ENCODE data around the gene RNU6-1. TPM values are rescaled to one million over a fixed set of nuclear protein-coding genes. Genes with fewer than 3 reads are reported as not detected.

The RNU6-1 gene
- total RNA-seq, 4 donors from 2014 or later: not detected

DNA sequence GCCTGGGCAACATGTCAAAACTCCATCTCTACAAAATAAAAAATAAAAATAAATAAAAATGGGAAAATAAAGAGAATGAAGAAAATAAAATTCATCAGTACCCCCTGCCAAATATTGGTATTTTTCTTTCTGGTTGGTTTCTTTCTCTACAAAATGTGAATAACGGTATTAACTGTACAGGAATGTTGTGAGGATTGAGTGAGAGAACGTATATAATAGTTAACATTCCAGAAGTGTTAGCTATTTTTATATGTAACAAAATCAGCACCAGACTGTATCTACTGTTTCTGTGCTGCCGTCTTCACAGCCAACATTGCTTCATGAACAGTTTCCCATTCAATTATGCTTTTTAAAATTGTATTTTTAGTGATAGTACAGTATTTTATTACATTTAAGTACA, 25.5 kb upstream of the RNU6-1 start:
- no peak overlapping the region for H3K27ac ChIP-seq

DNA sequence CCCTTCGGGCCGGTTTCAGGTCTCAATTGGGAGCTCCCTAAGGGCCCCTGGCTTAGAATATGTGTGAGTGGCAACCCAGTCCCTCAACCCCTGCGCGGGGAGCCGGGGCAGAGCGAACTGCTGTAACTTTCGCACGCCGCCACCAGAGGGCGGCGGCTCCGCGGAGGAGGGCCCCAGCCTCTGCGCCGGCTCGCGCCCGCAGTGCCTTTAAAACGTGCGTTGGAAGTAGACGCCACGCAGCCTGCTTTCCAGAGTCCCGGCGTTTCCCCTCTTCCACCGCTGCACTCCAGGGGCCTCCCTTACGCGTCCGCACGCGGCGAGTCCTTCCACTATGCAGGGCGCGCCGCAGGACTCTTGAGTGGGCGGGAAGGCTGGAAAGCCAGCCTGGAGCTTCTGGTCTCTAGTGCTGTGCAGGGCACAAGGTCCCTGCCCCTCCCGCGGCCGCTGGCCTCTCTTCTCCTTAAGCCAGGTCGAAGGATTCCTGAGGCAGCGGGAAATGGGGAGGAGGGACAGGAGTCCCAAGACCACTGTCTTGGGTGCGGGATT, 23.7 kb upstream of the RNU6-1 start:
- TF ChIP-seq POLR2AphosphoS5 (IDR thresholded peaks at IDR 0.05) (no peak), EP300 (IDR thresholded peaks at IDR 0.05) (no peak), POLR2A (IDR thresholded peaks at IDR 0.05) (no peak)
- TF ChIP-seq, protein P1, sequence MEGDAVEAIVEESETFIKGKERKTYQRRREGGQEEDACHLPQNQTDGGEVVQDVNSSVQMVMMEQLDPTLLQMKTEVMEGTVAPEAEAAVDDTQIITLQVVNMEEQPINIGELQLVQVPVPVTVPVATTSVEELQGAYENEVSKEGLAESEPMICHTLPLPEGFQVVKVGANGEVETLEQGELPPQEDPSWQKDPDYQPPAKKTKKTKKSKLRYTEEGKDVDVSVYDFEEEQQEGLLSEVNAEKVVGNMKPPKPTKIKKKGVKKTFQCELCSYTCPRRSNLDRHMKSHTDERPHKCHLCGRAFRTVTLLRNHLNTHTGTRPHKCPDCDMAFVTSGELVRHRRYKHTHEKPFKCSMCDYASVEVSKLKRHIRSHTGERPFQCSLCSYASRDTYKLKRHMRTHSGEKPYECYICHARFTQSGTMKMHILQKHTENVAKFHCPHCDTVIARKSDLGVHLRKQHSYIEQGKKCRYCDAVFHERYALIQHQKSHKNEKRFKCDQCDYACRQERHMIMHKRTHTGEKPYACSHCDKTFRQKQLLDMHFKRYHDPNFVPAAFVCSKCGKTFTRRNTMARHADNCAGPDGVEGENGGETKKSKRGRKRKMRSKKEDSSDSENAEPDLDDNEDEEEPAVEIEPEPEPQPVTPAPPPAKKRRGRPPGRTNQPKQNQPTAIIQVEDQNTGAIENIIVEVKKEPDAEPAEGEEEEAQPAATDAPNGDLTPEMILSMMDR (IDR thresholded peaks at IDR 0.05): peak; percentile 88 to 94
- H3K27ac ChIP-seq: no peak overlapping the region
- WGBS: 2% methylated on average over 34 of the region's 41 CpGs
- peaks cover 14% of the 10 kb centered on the region for H3K4me1 ChIP-seq
- peak overlapping the region; percentile 49 for H3K4me3 ChIP-seq
- peak; percentile 78 to 86 for DNase-seq (ENCODE audit: low spot score in 2 of 2)
- no peaks in the 10 kb centered on the region for H3K36me3 ChIP-seq
- H3K9me3 ChIP-seq: no peaks in the 10 kb centered on the region
- no peaks in the 10 kb centered on the region for H3K27me3 ChIP-seq

More for the DNA sequence above, 25.5 kb upstream of the RNU6-1 start:
- WGBS: 61% methylated on average over 3 of the region's 3 CpGs
- no peaks in the 10 kb centered on the region for H3K36me3 ChIP-seq
- DNase-seq (ENCODE audit: low spot score in 2 of 2): no peak
- peaks cover 14% of the 10 kb centered on the region for H3K4me1 ChIP-seq
- no peaks in the 10 kb centered on the region for H3K27me3 ChIP-seq
- no peak for TF ChIP-seq EP300 (IDR thresholded peaks at IDR 0.05)
- TF ChIP-seq, protein P1 (IDR thresholded peaks at IDR 0.05): no peak
- no peak for TF ChIP-seq POLR2A (IDR thresholded peaks at IDR 0.05)
- no peak for TF ChIP-seq POLR2AphosphoS5 (IDR thresholded peaks at IDR 0.05)
- no peak overlapping the region for H3K4me3 ChIP-seq
- H3K9me3 ChIP-seq: no peaks in the 10 kb centered on the region

DNA sequence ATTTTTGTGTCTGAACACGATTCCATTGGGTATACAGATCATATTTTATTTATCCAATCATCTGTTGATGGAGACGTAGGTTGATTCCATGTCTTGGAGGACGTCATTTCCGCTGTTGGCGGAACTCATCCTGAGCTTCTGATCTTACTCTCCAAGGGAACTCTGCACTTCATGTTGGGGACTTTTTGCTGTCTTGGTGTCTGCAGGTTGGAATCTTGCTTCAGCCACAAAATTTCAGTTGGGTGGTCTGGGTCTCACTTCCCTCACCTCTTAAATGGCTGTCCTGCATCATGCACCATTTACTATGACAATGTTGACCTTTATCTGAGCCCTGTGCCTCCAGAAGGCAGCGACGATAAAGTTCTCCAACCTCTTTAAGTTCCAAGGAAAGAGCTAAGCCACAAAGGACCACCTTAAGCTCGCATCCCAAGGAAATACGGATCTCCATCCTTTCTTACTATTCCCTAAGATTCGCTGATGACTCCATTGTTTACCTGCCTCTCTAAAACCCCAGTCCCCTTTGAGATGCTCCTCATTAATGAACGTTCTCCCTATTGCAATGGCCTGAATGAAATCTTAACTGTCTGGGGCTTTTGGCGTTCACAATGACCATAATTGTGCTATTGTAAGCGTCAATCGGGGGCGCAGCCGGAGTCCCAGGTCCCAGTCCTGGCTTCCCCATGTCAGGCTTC, 23.1 kb upstream of the RNU6-1 start:
- H3K27ac ChIP-seq: no peak overlapping the region
- H3K9me3 ChIP-seq: no peaks in the 10 kb centered on the region
- 62% methylated on average over 16 of the region's 16 CpGs for WGBS
- H3K27me3 ChIP-seq: no peaks in the 10 kb centered on the region
- peaks cover 14% of the 10 kb centered on the region for H3K4me1 ChIP-seq
- TF ChIP-seq, protein P1 (IDR thresholded peaks at IDR 0.05): no peak
- no peak for TF ChIP-seq POLR2AphosphoS5 (IDR thresholded peaks at IDR 0.05)
- TF ChIP-seq POLR2A (IDR thresholded peaks at IDR 0.05): no peak
- no peak for TF ChIP-seq EP300 (IDR thresholded peaks at IDR 0.05)
- no peak for DNase-seq (ENCODE audit: low spot score in 2 of 2)
- H3K36me3 ChIP-seq: no peaks in the 10 kb centered on the region
- peak overlapping the region; percentile 49 for H3K4me3 ChIP-seq

DNA sequence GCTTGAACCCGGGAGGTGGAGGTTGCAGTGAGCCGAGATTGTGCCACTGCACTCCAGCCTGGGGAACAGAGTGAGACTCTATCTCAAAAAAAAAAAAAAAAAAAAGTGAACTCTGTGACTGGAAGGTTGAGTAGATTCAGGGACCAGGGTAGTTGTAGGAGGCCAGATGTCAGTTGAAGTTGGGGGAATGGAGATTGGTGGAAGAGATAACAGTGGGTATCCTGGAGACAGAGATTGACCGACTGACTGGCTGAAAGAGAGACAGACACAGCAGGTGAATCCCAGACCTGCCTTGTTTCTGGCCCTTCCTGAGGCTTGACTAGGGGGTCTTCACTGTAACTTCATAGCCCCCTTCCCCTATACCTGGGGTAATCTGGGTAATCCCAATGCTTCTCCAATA, 22.1 kb upstream of the RNU6-1 start:
- Histone ChIP-seq H3K27me3 (no peaks in the 10 kb centered on the region), H3K4me1 (peaks cover 14% of the 10 kb centered on the region), H3K4me3 (no peak overlapping the region), H3K36me3 (no peaks in the 10 kb centered on the region), H3K27ac (no peak overlapping the region), H3K9me3 (no peaks in the 10 kb centered on the region)
- 92% methylated on average over 3 of the region's 3 CpGs for WGBS
- TF ChIP-seq EP300 (IDR thresholded peaks at IDR 0.05) (no peak), POLR2A (IDR thresholded peaks at IDR 0.05) (no peak), POLR2AphosphoS5 (IDR thresholded peaks at IDR 0.05) (no peak)
- TF ChIP-seq, protein P1 (IDR thresholded peaks at IDR 0.05): no peak
- no peak for DNase-seq (ENCODE audit: low spot score in 2 of 2)

DNA sequence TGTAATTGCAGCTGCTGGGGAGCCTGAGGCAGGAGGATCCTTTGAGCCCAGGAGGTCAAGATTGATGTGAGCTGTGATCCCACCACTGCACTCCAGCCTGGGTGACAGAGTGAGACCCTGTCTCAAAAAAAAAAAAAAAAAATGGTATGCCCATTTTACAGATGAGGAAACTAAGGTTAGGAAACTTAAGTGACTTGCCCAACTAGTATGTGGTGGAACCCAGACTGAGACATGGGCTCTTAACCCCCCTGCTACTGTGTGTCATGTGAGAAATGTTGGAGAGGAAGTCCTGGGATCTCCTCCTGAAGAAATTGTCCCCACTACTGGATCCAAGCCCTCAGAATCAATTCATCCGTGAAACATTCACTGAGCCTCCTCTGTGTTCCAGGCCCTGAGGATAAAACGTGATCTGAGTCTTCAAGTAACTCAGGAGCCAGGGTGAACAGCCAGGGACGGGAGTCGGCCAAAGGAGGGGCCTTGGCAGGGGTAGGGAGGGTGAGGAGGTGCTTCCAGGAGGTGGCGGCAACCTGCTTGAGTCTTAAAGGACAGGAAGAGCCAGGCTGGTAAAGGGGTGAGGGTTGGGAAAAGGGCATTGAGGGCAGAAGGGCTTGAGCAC, 19.6 kb upstream of the RNU6-1 start:
- peak in 1 of 2 donors; percentile 39 for DNase-seq (ENCODE audit: low spot score in 2 of 2)
- Histone ChIP-seq H3K4me3 (no peak overlapping the region), H3K4me1 (peaks cover 14% of the 10 kb centered on the region), H3K36me3 (no peaks in the 10 kb centered on the region), H3K9me3 (no peaks in the 10 kb centered on the region), H3K27ac (no peak overlapping the region), H3K27me3 (no peaks in the 10 kb centered on the region)
- 49% methylated on average over 5 of the region's 5 CpGs for WGBS
- TF ChIP-seq POLR2A (IDR thresholded peaks at IDR 0.05) (no peak), EP300 (IDR thresholded peaks at IDR 0.05) (no peak)

All from suprapubic skin (tissue), 4 donors.